HG03354 (cell line): ENCODE data around the gene FBXO11.
A peak's percentile ranks its signal among the peaks of the same experiment; 100 is the strongest.
"Not testable (repeated sequence)": the region's sequence is repeated elsewhere in the genome, so short reads cannot be mapped to it uniquely, and the experiment has no call there.

Source experiments
- ATAC-seq: cut with Tn5 transposase; IDR thresholded peaks from one replicate; pipeline ENCODE4 v1.9.1; 2021; ENCODE audit warnings: mild to moderate bottlenecking; ENCODE audit not compliant: unreplicated experiment, poor library complexity, severe bottlenecking

The FBXO11 gene

GRCh38 chr2:47906157-47907038, at the start of gene FBXO11:
Gene FBXO11 (minus strand): TSS chr2:47906498. CDS start chr2:47905720, 778 bp downstream.
- peak; percentile 87 for ATAC-seq

- ATAC-seq = no peak
Measured at GRCh38 chr2:47950340-47951301, 44.3 kb upstream of the FBXO11 start.

- ATAC-seq = no peak
Measured at GRCh38 chr2:47946593-47946992, 40.3 kb upstream of the FBXO11 start.

- ATAC-seq = no peak
Measured at GRCh38 chr2:47945046-47945781, 38.9 kb upstream of the FBXO11 start.

- ATAC-seq = no peak
Measured at GRCh38 chr2:47941936-47942335, 35.6 kb upstream of the FBXO11 start.

- ATAC-seq = no peak
Measured at GRCh38 chr2:47937677-47938076, 31.4 kb upstream of the FBXO11 start.

- ATAC-seq = no peak
Measured at GRCh38 chr2:47935071-47935470, 28.8 kb upstream of the FBXO11 start.

- no peak for ATAC-seq
Measured at GRCh38 chr2:47918043-47918442, 11.7 kb upstream of the FBXO11 start.

GRCh38 chr2:47917276-47917961, 11.1 kb upstream of the FBXO11 start:
- ATAC-seq = no peak

GRCh38 chr2:47916412-47916811, 10.1 kb upstream of the FBXO11 start:
- no peak for ATAC-seq

- not testable (repeated sequence) for ATAC-seq
Measured at GRCh38 chr2:47910662-47911061, 4.4 kb upstream of the FBXO11 start.

GRCh38 chr2:47908682-47909081, 2.4 kb upstream of the FBXO11 start:
- ATAC-seq = no peak

- ATAC-seq = no peak
Measured at GRCh38 chr2:47907039-47907781, 912 bp upstream of the FBXO11 start.

GRCh38 chr2:47905386-47906156, 727 bp downstream of the FBXO11 start:
- peak; percentile 27 for ATAC-seq

- ATAC-seq = no peak
Measured at GRCh38 chr2:47903781-47904490, 2.4 kb downstream of the FBXO11 start.

- ATAC-seq = not testable (repeated sequence)
Measured at GRCh38 chr2:47901892-47902291, 4.4 kb downstream of the FBXO11 start.

- no peak for ATAC-seq
Measured at GRCh38 chr2:47900857-47901256, 5.4 kb downstream of the FBXO11 start.
